HepG2 (cell line): ENCODE data around the gene ERCC2. TPM values are rescaled to one million over a fixed set of nuclear protein-coding genes. Genes with fewer than 3 reads are reported as not detected.

Source experiments
- CENPT ChIP-seq: sonication (generic); formaldehyde crosslinking; IDR thresholded peaks from 2 replicates; pipeline ENCODE4 v1.8.0; 2022; ENCODE audit warnings: low read depth, mild to moderate bottlenecking, moderate library complexity, missing genetic modification reagents
- MTF1 ChIP-seq: sonication (generic); formaldehyde crosslinking; IDR thresholded peaks from 2 replicates; pipeline ENCODE4 v1.5.0; 2020; ENCODE audit warnings: missing genetic modification reagents
- RFX3 ChIP-seq: IDR thresholded peaks from 2 replicates; pipeline ENCODE4 v1.6.1; 2016; ENCODE audit warnings: missing biosample characterization, missing genetic modification reagents
- SMYD3 ChIP-seq: sonication (generic); formaldehyde crosslinking; IDR thresholded peaks from 2 replicates; pipeline ENCODE4 v1.8.1; 2023; ENCODE audit warnings: mild to moderate bottlenecking, missing genetic modification reagents
- ZNF326 ChIP-seq: sonication (generic); formaldehyde crosslinking; IDR thresholded peaks from 2 replicates; pipeline ENCODE4 v1.4.0; 2020; ENCODE audit warnings: missing genetic modification reagents, borderline replicate concordance
- ZNF570 ChIP-seq: sonication (generic); formaldehyde crosslinking; IDR thresholded peaks from 2 replicates; pipeline ENCODE4 v1.4.0; 2020; ENCODE audit warnings: mild to moderate bottlenecking, missing genetic modification reagents, borderline replicate concordance
- ZNF7 ChIP-seq: IDR thresholded peaks from 2 replicates; pipeline ENCODE4 v1.6.1; 2016; ENCODE audit warnings: missing biosample characterization, missing genetic modification reagents
- ZNF841 ChIP-seq: sonication (generic); formaldehyde crosslinking; IDR thresholded peaks from 2 replicates; pipeline ENCODE4 v1.8.1; 2023; ENCODE audit warnings: missing genetic modification reagents, borderline replicate concordance
- polyA plus RNA-seq, 8 experiments: library from polyadenylated mRNA; depleted of rRNA in 3 of 8; stranded (reverse) in 7 of 8; unstranded in 1 of 8; fragments of >200 nt; fragmentation: Illumina TruSeq in 4 of 8; extraction: Trizol in 4 of 8; gene quantifications; 2 replicates each; pipeline versions ENCODE4 v1.2.1 to v1.2.3, GENCODE V29; 2011 to 2016; ENCODE audit warnings: low read depth in 4 of 8, missing spikeins in 1 of 8, mixed read lengths in 1 of 8; ENCODE audit not compliant: insufficient read depth in 1 of 8
- total RNA-seq, 5 experiments: library from RNA; depleted of rRNA; stranded (reverse); fragments of >200 nt; fragmentation: Illumina TruSeq; extraction: Trizol; gene quantifications; 2 replicates each; pipeline ENCODE4 v1.2.3, GENCODE V29; 2016; ENCODE audit warnings: low read depth in 1 of 5
- TF ChIP-seq, protein P1 (sequence below): sonication (generic); formaldehyde crosslinking; IDR thresholded peaks from 2 replicates; pipeline ENCODE4 v1.4.0; 2020; ENCODE audit warnings: low read depth, mild to moderate bottlenecking, missing genetic modification reagents
- TF ChIP-seq, protein P2 (sequence below): sonication (generic); formaldehyde crosslinking; IDR thresholded peaks from 2 replicates; pipeline ENCODE4 v1.5.1; 2020; ENCODE audit warnings: missing genetic modification reagents, mild to moderate bottlenecking, borderline replicate concordance
- TF ChIP-seq, protein P3 (sequence below): sonication (generic); formaldehyde crosslinking; IDR thresholded peaks from 2 replicates; pipeline ENCODE4 v1.5.0; 2020; ENCODE audit warnings: mild to moderate bottlenecking, missing genetic modification reagents
- TF ChIP-seq, protein P4 (sequence below), 2 experiments: fragments of 450-650 bp in 1 of 2; sonication (generic) in 1 of 2; formaldehyde crosslinking; IDR thresholded peaks; 2 replicates each; pipeline versions ENCODE4 v1.5.0 to v1.8.0; 2020 to 2022; ENCODE audit warnings: mild to moderate bottlenecking in 1 of 2, missing genetic modification reagents in 1 of 2

The ERCC2 gene
- total and polyA plus RNA-seq, 2 of the 13 experiments (the other 11 are each of a cell fraction or from before 2014, with no cell fraction given): 25.4 to 49.2 TPM

DNA sequence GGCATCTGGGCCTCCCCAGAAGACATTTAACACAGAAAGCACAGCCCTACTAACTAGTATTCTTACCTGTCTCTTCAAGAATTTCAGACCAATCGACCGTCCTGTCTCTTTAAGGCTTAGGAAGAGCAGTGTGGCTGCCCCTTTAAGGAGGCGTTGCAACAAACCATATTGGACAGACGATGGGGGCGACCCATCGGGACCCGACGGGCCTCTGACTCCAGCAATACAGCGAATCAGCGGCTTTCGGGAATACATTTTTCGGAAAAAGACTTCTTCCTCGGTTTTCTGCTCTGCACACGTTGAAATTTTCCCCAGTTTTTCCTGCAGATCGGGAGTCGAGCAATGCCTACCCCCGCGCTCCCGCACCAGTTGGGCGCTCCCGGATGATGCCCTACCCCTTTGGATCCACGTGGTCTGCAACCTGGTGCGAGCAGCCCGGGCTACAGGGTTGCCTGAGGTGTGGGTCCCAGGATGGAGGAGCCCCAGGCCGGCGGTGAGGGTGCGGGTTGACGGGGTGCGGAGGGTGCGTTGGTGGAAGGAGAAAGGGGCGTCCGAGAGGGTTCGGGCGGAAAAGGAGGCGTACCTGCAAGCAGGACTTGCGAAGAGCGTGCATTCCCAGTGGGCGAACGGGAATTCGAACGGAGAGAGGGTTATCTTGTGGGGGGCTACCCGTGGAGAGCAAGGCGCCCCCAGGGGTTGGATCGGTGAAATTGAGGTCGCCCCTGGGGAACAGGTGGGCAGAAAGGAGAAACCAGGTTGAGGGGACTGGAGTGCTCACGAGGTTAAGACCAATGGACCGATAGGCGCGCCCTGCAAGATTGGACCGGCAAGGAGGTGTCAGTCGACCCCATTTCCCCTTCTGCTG lies 36.1 kb upstream of the ERCC2 start, which contains the start of gene POLR1G (continued):
- TF ChIP-seq, protein P1, sequence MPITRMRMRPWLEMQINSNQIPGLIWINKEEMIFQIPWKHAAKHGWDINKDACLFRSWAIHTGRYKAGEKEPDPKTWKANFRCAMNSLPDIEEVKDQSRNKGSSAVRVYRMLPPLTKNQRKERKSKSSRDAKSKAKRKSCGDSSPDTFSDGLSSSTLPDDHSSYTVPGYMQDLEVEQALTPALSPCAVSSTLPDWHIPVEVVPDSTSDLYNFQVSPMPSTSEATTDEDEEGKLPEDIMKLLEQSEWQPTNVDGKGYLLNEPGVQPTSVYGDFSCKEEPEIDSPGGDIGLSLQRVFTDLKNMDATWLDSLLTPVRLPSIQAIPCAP: no peak
- TF ChIP-seq RFX3 (CRISPR knock-in tag) (no peak), ZNF7 (no peak), SMYD3 (0 out of 2 replicates have a peak, but pooled peaks have one; percentile 78), ZNF841 (CRISPR knock-in tag) (no peak), ZNF326 (CRISPR knock-in tag) (no peak), CENPT (CRISPR knock-in tag) (no peak), ZNF570 (CRISPR knock-in tag) (peak; percentile 41; the same call in 1 of the 2 replicates), MTF1 (CRISPR knock-in tag) (no peak)
- TF ChIP-seq, protein P2, sequence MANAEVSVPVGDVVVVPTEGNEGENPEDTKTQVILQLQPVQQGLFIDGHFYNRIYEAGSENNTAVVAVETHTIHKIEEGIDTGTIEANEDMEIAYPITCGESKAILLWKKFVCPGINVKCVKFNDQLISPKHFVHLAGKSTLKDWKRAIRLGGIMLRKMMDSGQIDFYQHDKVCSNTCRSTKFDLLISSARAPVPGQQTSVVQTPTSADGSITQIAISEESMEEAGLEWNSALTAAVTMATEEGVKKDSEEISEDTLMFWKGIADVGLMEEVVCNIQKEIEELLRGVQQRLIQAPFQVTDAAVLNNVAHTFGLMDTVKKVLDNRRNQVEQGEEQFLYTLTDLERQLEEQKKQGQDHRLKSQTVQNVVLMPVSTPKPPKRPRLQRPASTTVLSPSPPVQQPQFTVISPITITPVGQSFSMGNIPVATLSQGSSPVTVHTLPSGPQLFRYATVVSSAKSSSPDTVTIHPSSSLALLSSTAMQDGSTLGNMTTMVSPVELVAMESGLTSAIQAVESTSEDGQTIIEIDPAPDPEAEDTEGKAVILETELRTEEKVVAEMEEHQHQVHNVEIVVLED (CRISPR knock-in tag): peak; percentile 33; the same call in 1 of the 2 replicates
- TF ChIP-seq, protein P3, sequence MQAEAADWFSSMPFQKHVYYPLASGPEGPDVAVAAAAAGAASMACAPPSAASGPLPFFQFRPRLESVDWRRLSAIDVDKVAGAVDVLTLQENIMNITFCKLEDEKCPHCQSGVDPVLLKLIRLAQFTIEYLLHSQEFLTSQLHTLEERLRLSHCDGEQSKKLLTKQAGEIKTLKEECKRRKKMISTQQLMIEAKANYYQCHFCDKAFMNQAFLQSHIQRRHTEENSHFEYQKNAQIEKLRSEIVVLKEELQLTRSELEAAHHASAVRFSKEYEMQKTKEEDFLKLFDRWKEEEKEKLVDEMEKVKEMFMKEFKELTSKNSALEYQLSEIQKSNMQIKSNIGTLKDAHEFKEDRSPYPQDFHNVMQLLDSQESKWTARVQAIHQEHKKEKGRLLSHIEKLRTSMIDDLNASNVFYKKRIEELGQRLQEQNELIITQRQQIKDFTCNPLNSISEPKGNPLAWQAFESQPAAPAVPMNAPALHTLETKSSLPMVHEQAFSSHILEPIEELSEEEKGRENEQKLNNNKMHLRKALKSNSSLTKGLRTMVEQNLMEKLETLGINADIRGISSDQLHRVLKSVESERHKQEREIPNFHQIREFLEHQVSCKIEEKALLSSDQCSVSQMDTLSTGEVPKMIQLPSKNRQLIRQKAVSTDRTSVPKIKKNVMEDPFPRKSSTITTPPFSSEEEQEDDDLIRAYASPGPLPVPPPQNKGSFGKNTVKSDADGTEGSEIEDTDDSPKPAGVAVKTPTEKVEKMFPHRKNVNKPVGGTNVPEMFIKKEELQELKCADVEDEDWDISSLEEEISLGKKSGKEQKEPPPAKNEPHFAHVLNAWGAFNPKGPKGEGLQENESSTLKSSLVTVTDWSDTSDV (CRISPR knock-in tag): no peak
- TF ChIP-seq, protein P4, sequence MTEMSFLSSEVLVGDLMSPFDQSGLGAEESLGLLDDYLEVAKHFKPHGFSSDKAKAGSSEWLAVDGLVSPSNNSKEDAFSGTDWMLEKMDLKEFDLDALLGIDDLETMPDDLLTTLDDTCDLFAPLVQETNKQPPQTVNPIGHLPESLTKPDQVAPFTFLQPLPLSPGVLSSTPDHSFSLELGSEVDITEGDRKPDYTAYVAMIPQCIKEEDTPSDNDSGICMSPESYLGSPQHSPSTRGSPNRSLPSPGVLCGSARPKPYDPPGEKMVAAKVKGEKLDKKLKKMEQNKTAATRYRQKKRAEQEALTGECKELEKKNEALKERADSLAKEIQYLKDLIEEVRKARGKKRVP (CRISPR knock-in tag; IDR thresholded peaks at IDR 0.05): no peak; a peak in 1 of 4 replicates
- TF ChIP-seq, all 625 proteins: peak for 199
